Neuron (in vitro differentiated cells): Measurements from ENCODE around the gene RFX1.
"Not testable (repeated sequence)": the region's sequence is repeated elsewhere in the genome, so short reads cannot be mapped to it uniquely, and the experiment has no call there.

Experiments used
- H2AFZ ChIP-seq: one replicate; pipeline ENCODE4 v1.6.1; 2013; ENCODE audit warnings: low read depth, mild to moderate bottlenecking, inconsistent platforms, low read length, moderate library complexity
- H3K27me3 ChIP-seq: one replicate; pipeline ENCODE4 v1.6.1; 2013; ENCODE audit warnings: low read length; ENCODE audit not compliant: insufficient read depth
- H3K36me3 ChIP-seq: one replicate; pipeline ENCODE4 v1.6.1; 2013; ENCODE audit warnings: low read length; ENCODE audit not compliant: insufficient read depth
- H3K4me1 ChIP-seq: one replicate; pipeline ENCODE4 v1.6.1; 2013; ENCODE audit warnings: low read length; ENCODE audit not compliant: insufficient read depth
- H3K4me3 ChIP-seq: 2 replicates; pipeline ENCODE4 v1.5.1; 2013; ENCODE audit warnings: mild to moderate bottlenecking, low read length, moderate library complexity
- H3K9me3 ChIP-seq: one replicate; pipeline ENCODE4 v1.6.1; 2013; ENCODE audit warnings: low read length

Gene RFX1

GRCh38 chr19:14019739-14020138 lies 13.6 kb upstream of the RFX1 start:
- not testable (repeated sequence) for H2AFZ ChIP-seq, H3K4me1 ChIP-seq, H3K36me3 ChIP-seq, H3K4me3 ChIP-seq, H3K27me3 ChIP-seq, H3K9me3 ChIP-seq

GRCh38 chr19:14019100-14019499 lies 13.0 kb upstream of the RFX1 start:
- H3K9me3 ChIP-seq: no peaks in the 10 kb centered on the region

GRCh38 chr19:14015524-14016035 lies 9.5 kb upstream of the RFX1 start:
- H3K4me1 ChIP-seq: no peaks in the 10 kb centered on the region
- H2AFZ ChIP-seq: no peak overlapping the region
- H3K4me3 ChIP-seq: no peak overlapping the region
- H3K9me3 ChIP-seq: no peaks in the 10 kb centered on the region
- H3K36me3 ChIP-seq: no peaks in the 10 kb centered on the region
- no peaks in the 10 kb centered on the region for H3K27me3 ChIP-seq

More at GRCh38 chr19:14019100-14019499, 13.0 kb upstream of the RFX1 start:
- H3K4me3 ChIP-seq: no peak overlapping the region
- no peak overlapping the region for H2AFZ ChIP-seq
- no peaks in the 10 kb centered on the region for H3K36me3 ChIP-seq
- no peaks in the 10 kb centered on the region for H3K27me3 ChIP-seq
- H3K4me1 ChIP-seq: peaks cover 7% of the 10 kb centered on the region

GRCh38 chr19:14012378-14012915 lies 6.3 kb upstream of the RFX1 start:
- no peaks in the 10 kb centered on the region for H3K9me3 ChIP-seq
- no peaks in the 10 kb centered on the region for H3K4me1 ChIP-seq
- H3K27me3 ChIP-seq: no peaks in the 10 kb centered on the region
- H2AFZ ChIP-seq: no peak overlapping the region
- no peak overlapping the region for H3K4me3 ChIP-seq
- no peaks in the 10 kb centered on the region for H3K36me3 ChIP-seq

- no peaks in the 10 kb centered on the region for H3K27me3 ChIP-seq
- no peaks in the 10 kb centered on the region for H3K36me3 ChIP-seq
- H3K4me3 ChIP-seq: peak overlapping the region; percentile 79
- no peaks in the 10 kb centered on the region for H3K9me3 ChIP-seq
- H2AFZ ChIP-seq: peak overlapping the region; percentile 91
- no peaks in the 10 kb centered on the region for H3K4me1 ChIP-seq
Measured at GRCh38 chr19:14006766-14007562, 844 bp upstream of the RFX1 start.

GRCh38 chr19:14005349-14006084 lies 603 bp downstream of the RFX1 start:
- Histone ChIP-seq H3K36me3 (no peaks in the 10 kb centered on the region), H3K4me3 (peak overlapping the region; percentile 79), H3K9me3 (peaks cover under 1% of the 10 kb centered on the region), H3K27me3 (no peaks in the 10 kb centered on the region), H2AFZ (no peak overlapping the region), H3K4me1 (no peaks in the 10 kb centered on the region)

- H2AFZ ChIP-seq: no peak overlapping the region
- H3K27me3 ChIP-seq: no peaks in the 10 kb centered on the region
- H3K9me3 ChIP-seq: peaks cover 4% of the 10 kb centered on the region
- H3K4me3 ChIP-seq: peak overlapping the region; percentile 79
- no peaks in the 10 kb centered on the region for H3K36me3 ChIP-seq
- no peaks in the 10 kb centered on the region for H3K4me1 ChIP-seq
Measured at GRCh38 chr19:14004619-14005348, 1.3 kb downstream of the RFX1 start.

- Histone ChIP-seq H3K9me3 (peaks cover 4% of the 10 kb centered on the region), H3K27me3 (no peaks in the 10 kb centered on the region)
Measured at GRCh38 chr19:14003251-14004055, 2.7 kb downstream of the RFX1 start.

GRCh38 chr19:14002571-14003250 lies 3.4 kb downstream of the RFX1 start:
- Histone ChIP-seq H3K4me1 (no peaks in the 10 kb centered on the region), H3K4me3 (no peak overlapping the region), H3K27me3 (no peaks in the 10 kb centered on the region), H3K9me3 (peaks cover 4% of the 10 kb centered on the region), H2AFZ (no peak overlapping the region), H3K36me3 (peaks cover 2% of the 10 kb centered on the region)

More at GRCh38 chr19:14003251-14004055, 2.7 kb downstream of the RFX1 start:
- Histone ChIP-seq H3K36me3 (no peaks in the 10 kb centered on the region), H3K4me3 (no peak overlapping the region), H2AFZ (no peak overlapping the region), H3K4me1 (no peaks in the 10 kb centered on the region)

GRCh38 chr19:14000691-14001375 lies 5.3 kb downstream of the RFX1 start:
- H3K4me3 ChIP-seq: no peak overlapping the region
- H3K36me3 ChIP-seq: peaks cover 4% of the 10 kb centered on the region
- H3K27me3 ChIP-seq: no peaks in the 10 kb centered on the region
- H3K4me1 ChIP-seq: no peaks in the 10 kb centered on the region
- H3K9me3 ChIP-seq: peaks cover 4% of the 10 kb centered on the region
- no peak overlapping the region for H2AFZ ChIP-seq

GRCh38 chr19:13999085-13999484 lies 7.0 kb downstream of the RFX1 start:
- Histone ChIP-seq H3K36me3 (peaks cover 4% of the 10 kb centered on the region), H3K4me1 (no peaks in the 10 kb centered on the region), H3K9me3 (peaks cover 4% of the 10 kb centered on the region), H3K4me3 (no peak overlapping the region), H2AFZ (no peak overlapping the region), H3K27me3 (no peaks in the 10 kb centered on the region)
